T-cell (primary cell): ENCODE data around the gene PLPP4. TPM values are rescaled to one million over a fixed set of nuclear protein-coding genes. Genes with fewer than 3 reads are reported as not detected.

Source experiments
- ATAC-seq, 4 experiments: fragments of 200-7000 bp in 3 of 4; fragments of 150-1000 bp in 1 of 4; cut with Tn5 transposase; replicated peaks in 1 of 4; 1 replicate in 3 of 4; 2 replicates in 1 of 4; pipeline ENCODE4 v1.10.0; 2021; ENCODE audit warnings: moderate library complexity in 3 of 4, mild to moderate bottlenecking in 2 of 4, moderate number of reproducible peaks in 1 of 4
- CTCF ChIA-PET, 2 donors: fragments of 300-600 bp; sonication (Branson Sonifier 250); formaldehyde crosslinking; loops; one replicate each; lab custom pipeline; 2022; ENCODE audit warnings: antibody characterized with exemption in 2 of 2; lab: Charles Lee
- POLR2A ChIA-PET, 2 donors: fragments of 300-600 bp; sonication (Branson Sonifier 250); formaldehyde crosslinking; loops; one replicate each; lab custom pipeline; 2022; ENCODE audit warnings: antibody characterized with exemption in 2 of 2; lab: Charles Lee
- DNase-seq, 35 experiments: peaks; one replicate each; pipeline versions ENCODE4 v3.0.0 to v3.0.0-alpha.2; 2013 to 2023
- H3K27ac ChIP-seq: one replicate; pipeline ENCODE4 v1.5.1; 2013; ENCODE audit warnings: low read length
- H3K27me3 ChIP-seq, 2 experiments: replicated peaks in 1 of 2; 1 replicate in 1 of 2; 2 replicates in 1 of 2; pipeline versions ENCODE4 v1.6.1 to v1.7.0; 2013; ENCODE audit warnings: low read length in 1 of 2, mixed read lengths in 1 of 2; ENCODE audit not compliant: control insufficient read depth in 2 of 2, insufficient read depth in 2 of 2; ENCODE audit errors: extremely low read depth in 1 of 2
- H3K36me3 ChIP-seq, 2 donors: 1 replicate in 1 of 2; 2 replicates in 1 of 2; pipeline versions ENCODE4 v1.6.1 to v1.7.0; 2013; ENCODE audit warnings: low read length in 1 of 2; ENCODE audit not compliant: control insufficient read depth in 2 of 2, insufficient read depth in 1 of 2; ENCODE audit errors: extremely low read depth in 1 of 2
- H3K4me1 ChIP-seq, 2 experiments: 1 replicate in 1 of 2; 2 replicates in 1 of 2; pipeline versions ENCODE4 v1.6.1 to v1.7.0; 2013; ENCODE audit warnings: low read length in 2 of 2, mixed read lengths in 1 of 2; ENCODE audit not compliant: insufficient read depth in 2 of 2, control insufficient read depth in 1 of 2; ENCODE audit errors: extremely low read depth in 1 of 2
- H3K4me3 ChIP-seq, 2 donors: 1 replicate in 1 of 2; 2 replicates in 1 of 2; pipeline versions ENCODE4 v1.5.1 to v1.7.0; 2013; ENCODE audit warnings: mild to moderate bottlenecking in 2 of 2, low read length in 1 of 2, moderate library complexity in 1 of 2; ENCODE audit not compliant: control insufficient read depth in 1 of 2; ENCODE audit errors: extremely low read depth in 1 of 2
- H3K9me3 ChIP-seq: 2 replicates; pipeline ENCODE4 v1.7.0; 2013
- H3K27ac Mint-ChIP-seq, 2 donors: one replicate each; pipeline ENCODE4 v1.8.0; 2020 to 2021; ENCODE audit warnings: mild to moderate bottlenecking in 2 of 2, mixed read lengths in 2 of 2
- H3K27me3 Mint-ChIP-seq, 2 donors: one replicate each; pipeline ENCODE4 v1.8.0; 2021 to 2022; ENCODE audit warnings: mixed read lengths in 2 of 2
- H3K36me3 Mint-ChIP-seq: one replicate; pipeline ENCODE4 v1.8.0; 2021; ENCODE audit warnings: mixed read lengths
- H3K4me1 Mint-ChIP-seq, 3 donors: one replicate each; pipeline ENCODE4 v1.8.0; 2020 to 2022; ENCODE audit warnings: mixed read lengths in 3 of 3, mild to moderate bottlenecking in 1 of 3
- H3K4me3 Mint-ChIP-seq, 3 donors: one replicate each; pipeline ENCODE4 v1.8.0; 2020 to 2022; ENCODE audit warnings: mild to moderate bottlenecking in 3 of 3, mixed read lengths in 3 of 3, moderate library complexity in 3 of 3
- H3K9me3 Mint-ChIP-seq, 3 donors: one replicate each; pipeline ENCODE4 v1.8.0; 2020 to 2022; ENCODE audit warnings: mixed read lengths in 3 of 3
- WGBS: methylation state at CpG from one replicate; pipeline ENCODE4 v1.1.5; 2013; ENCODE audit warnings: missing lambda C conversion rate; ENCODE audit not compliant: insufficient coverage; 5-methylcytosine and 5-hydroxymethylcytosine counted together
- total RNA-seq, 35 experiments: library from RNA in 6 of 35; stranded (reverse) in 6 of 35; fragments of 120-200 nt in 1 of 35; gene quantifications; one replicate each; pipeline versions ENCODE4 v1.2.1 to v1.2.4 and lab custom pipeline; 2013 to 2026

Gene PLPP4
- total RNA-seq, 5 donors from 2014 or later (not counting 1 experiment from before 2014, with no cell fraction given): not detected

DNA sequence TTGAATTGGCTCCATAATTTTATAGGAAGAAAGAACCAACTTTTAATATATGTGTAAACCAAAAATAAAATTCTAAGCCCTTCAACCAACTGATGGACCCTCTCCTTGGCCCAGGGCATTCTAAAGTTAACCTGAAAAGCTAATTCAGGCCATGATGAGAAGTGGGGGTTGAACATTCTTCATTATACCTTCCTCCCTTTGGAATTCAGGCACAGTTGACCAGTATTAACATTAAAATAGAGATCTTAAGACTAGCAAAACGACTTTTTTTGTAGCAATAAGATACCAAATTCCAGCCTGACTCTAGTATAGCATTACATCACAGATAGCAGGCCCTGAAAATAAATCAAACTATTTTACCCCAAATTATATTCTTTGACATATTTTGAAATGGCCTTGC, 173.2 kb downstream of the PLPP4 start:
- no peak overlapping the region for H3K4me3 Mint-ChIP-seq
- Histone ChIP-seq H3K27me3 (peaks cover 0 to 12% of the 10 kb centered on the region in 2 experiments), H3K27ac (no peak overlapping the region), H3K9me3 (no peaks in the 10 kb centered on the region), H3K36me3 (no peaks in the 10 kb centered on the region), H3K4me1 (no peaks in the 10 kb centered on the region), H3K4me3 (no peak overlapping the region)
- no peaks in the 10 kb centered on the region for H3K36me3 Mint-ChIP-seq
- POLR2A ChIA-PET: no interaction called here
- peaks cover 3 to 4% (median 3%) of the 10 kb centered on the region in 3 donors for H3K9me3 Mint-ChIP-seq
- H3K27me3 Mint-ChIP-seq: peaks cover 0 to 10% of the 10 kb centered on the region in 2 donors
- ATAC-seq (no peak), DNase-seq (no peak)
- no peaks in the 10 kb centered on the region for H3K4me1 Mint-ChIP-seq
- no CpG with 5 or more reads among the region's 1 CpG for WGBS
- CTCF ChIA-PET: no interaction called here
- H3K27ac Mint-ChIP-seq: no peak overlapping the region

DNA sequence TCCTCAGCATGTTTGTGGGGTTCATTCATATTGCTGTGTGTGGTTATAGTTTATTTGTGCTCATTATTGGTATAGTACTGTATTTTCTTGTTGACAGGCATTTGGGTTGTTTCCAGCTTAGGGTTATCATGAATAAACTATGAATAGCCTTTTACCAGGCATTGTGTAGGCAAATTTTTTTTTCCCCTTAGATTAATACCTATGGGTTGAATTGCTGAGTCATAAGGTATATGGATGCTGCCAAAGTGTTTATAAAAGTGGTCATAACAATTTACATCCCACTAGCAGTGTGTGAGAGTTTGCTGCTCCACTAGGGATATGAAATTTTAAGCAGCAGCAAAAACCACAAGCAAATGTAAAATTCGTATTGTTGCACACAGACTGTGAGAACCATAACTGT, 175.0 kb downstream of the PLPP4 start:
- H3K4me1 ChIP-seq: no peaks in the 10 kb centered on the region
- peaks cover 0 to 12% of the 10 kb centered on the region in 2 experiments for H3K27me3 ChIP-seq
- Mint-ChIP-seq H3K9me3 (peaks cover 3 to 4% (median 3%) of the 10 kb centered on the region in 3 donors), H3K4me1 (no peaks in the 10 kb centered on the region), H3K27me3 (peaks cover 0 to 7% of the 10 kb centered on the region in 2 donors), H3K36me3 (no peaks in the 10 kb centered on the region), H3K4me3 (no peak overlapping the region), H3K27ac (no peak overlapping the region)
- no peaks in the 10 kb centered on the region for H3K36me3 ChIP-seq
- ATAC-seq (no peak), DNase-seq (no peak)
- ChIA-PET CTCF (no interaction called here), POLR2A (no interaction called here)
- no peak overlapping the region for H3K27ac ChIP-seq
- 56% methylated on average over 1 of the region's 1 CpG for WGBS
- no peaks in the 10 kb centered on the region for H3K9me3 ChIP-seq
- H3K4me3 ChIP-seq: no peak overlapping the region

DNA sequence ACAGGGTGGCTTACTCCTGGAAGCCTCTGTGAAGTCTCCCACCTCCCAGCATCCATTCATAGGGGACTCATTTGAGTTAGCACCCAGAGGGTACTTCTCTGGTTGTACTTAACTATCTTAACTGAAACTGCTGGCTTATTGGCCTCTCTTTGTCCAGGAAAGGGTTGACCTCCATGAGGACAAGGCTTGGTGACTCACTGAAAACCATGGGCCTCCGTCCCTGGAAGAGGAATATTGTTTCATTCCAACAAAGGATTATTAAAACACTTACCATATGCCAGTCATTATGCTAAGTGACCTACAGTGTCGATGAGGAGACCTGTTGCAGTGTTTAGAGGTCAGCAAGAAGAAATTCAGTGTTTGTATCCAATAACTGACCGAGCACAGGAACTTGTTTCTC, 175.9 kb downstream of the PLPP4 start:
- Histone ChIP-seq H3K9me3 (no peaks in the 10 kb centered on the region), H3K4me1 (no peaks in the 10 kb centered on the region), H3K27ac (no peak overlapping the region), H3K4me3 (no peak overlapping the region), H3K36me3 (no peaks in the 10 kb centered on the region), H3K27me3 (peaks cover 0 to 11% of the 10 kb centered on the region in 2 experiments)
- no CpG with 5 or more reads among the region's 3 CpGs for WGBS
- ATAC-seq: no peak
- CTCF ChIA-PET: no interaction called here
- Mint-ChIP-seq H3K36me3 (no peaks in the 10 kb centered on the region), H3K4me1 (no peaks in the 10 kb centered on the region), H3K27ac (no peak overlapping the region), H3K4me3 (no peak overlapping the region), H3K27me3 (peaks cover 0 to 7% of the 10 kb centered on the region in 2 donors), H3K9me3 (peaks cover 3 to 4% (median 3%) of the 10 kb centered on the region in 3 donors)
- DNase-seq: no peak
- POLR2A ChIA-PET: no interaction called here

GRCh38 chr10:120634659-120635058, 177.6 kb downstream of the PLPP4 start:
- WGBS: 94% methylated on average over 4 of the region's 12 CpGs

More at GRCh38 chr10:120634659-120635058, 177.6 kb downstream of the PLPP4 start:
- POLR2A ChIA-PET: interaction anchor here in 1 of 2 donors (0.6 kb wide), 1 partner anchor 9 kb away, joined by 3 read pairs; no protein-coding TSS in a partner anchor
- ATAC-seq: no peak
- Mint-ChIP-seq H3K4me3 (no peak overlapping the region), H3K9me3 (peaks cover 0 to 4% (median 0%) of the 10 kb centered on the region in 3 donors), H3K36me3 (no peaks in the 10 kb centered on the region), H3K4me1 (no peaks in the 10 kb centered on the region), H3K27ac (no peak overlapping the region), H3K27me3 (peaks cover 0 to 7% of the 10 kb centered on the region in 2 donors)
- Histone ChIP-seq H3K36me3 (no peaks in the 10 kb centered on the region), H3K4me1 (no peaks in the 10 kb centered on the region), H3K27me3 (peaks cover 0 to 7% of the 10 kb centered on the region in 2 experiments), H3K4me3 (no peak overlapping the region), H3K27ac (no peak overlapping the region), H3K9me3 (no peaks in the 10 kb centered on the region)
- DNase-seq: no peak
- CTCF ChIA-PET: no interaction called here
